Endothelial cell of umbilical vein (primary cell): ENCODE data around the gene TMEM9B.
"Not testable (repeated sequence)": the region's sequence is repeated elsewhere in the genome, so short reads cannot be mapped to it uniquely, and the experiment has no call there.

Source experiments
- EZH2 ChIP-seq: IDR thresholded peaks from 2 replicates; pipeline ENCODE4 v1.6.1; 2012; ENCODE audit warnings: borderline replicate concordance, low read depth, mild to moderate bottlenecking, moderate library complexity, low read length, inconsistent platforms; ENCODE audit not compliant: severe bottlenecking
- FOS ChIP-seq: IDR thresholded peaks from 2 replicates; pipeline ENCODE4 v1.6.1; 2011; ENCODE audit warnings: mild to moderate bottlenecking, low read length, moderate library complexity, borderline replicate concordance; ENCODE audit not compliant: insufficient read depth
- JUN ChIP-seq: IDR thresholded peaks from 2 replicates; pipeline ENCODE4 v1.6.1; 2011; ENCODE audit warnings: borderline replicate concordance, low read depth; ENCODE audit not compliant: insufficient read length, insufficient read depth
- MYC ChIP-seq: IDR thresholded peaks from one replicate; pipeline ENCODE4 v1.6.1; 2011; ENCODE audit warnings: mild to moderate bottlenecking, low read depth, low read length
- POLR2A ChIP-seq: IDR thresholded peaks from 2 replicates; pipeline ENCODE4 v1.6.1; 2012; ENCODE audit warnings: low read depth, mild to moderate bottlenecking, control low read depth, low read length
- POLR2AphosphoS5 ChIP-seq: IDR thresholded peaks from 2 replicates; pipeline ENCODE4 v1.6.1; 2012; ENCODE audit warnings: low read depth, mild to moderate bottlenecking, control low read depth, low read length, moderate library complexity; ENCODE audit not compliant: insufficient read depth
- TF ChIP-seq, protein P1 (sequence below), 2 donors: IDR thresholded peaks; 1 replicate in 1 of 2; 2 replicates in 1 of 2; pipeline ENCODE4 v1.5.1; 2011; ENCODE audit warnings: low read length in 2 of 2, mild to moderate bottlenecking in 2 of 2, moderate library complexity in 2 of 2, control low read depth in 1 of 2, inconsistent platforms in 1 of 2, low read depth in 1 of 2; ENCODE audit not compliant: insufficient read depth in 1 of 2; ENCODE audit errors: extremely low read depth in 1 of 2
- TF ChIP-seq, protein P2 (sequence below): IDR thresholded peaks from 2 replicates; pipeline ENCODE4 v1.6.1; 2011; ENCODE audit not compliant: insufficient read depth, insufficient read length

DNA sequence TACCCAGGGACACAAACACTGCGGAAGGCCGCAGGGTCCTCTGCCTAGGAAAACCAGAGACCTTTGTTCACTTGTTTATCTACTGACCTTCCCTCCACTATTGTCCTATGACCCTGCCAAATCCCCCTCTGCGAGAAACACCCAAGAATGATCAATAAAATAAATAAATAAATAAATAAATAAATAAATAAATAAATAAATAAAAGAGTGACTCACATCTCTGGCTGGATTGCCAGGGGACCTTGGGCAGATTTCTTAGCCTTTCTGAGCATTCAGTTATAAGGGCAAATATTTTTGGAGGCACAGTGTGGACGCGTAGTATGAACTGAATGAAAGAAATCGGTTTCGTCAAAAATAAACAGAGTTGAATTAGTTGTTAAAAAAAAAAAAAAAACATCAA lies 15.1 kb upstream of the TMEM9B start:
- TF ChIP-seq, protein P1, sequence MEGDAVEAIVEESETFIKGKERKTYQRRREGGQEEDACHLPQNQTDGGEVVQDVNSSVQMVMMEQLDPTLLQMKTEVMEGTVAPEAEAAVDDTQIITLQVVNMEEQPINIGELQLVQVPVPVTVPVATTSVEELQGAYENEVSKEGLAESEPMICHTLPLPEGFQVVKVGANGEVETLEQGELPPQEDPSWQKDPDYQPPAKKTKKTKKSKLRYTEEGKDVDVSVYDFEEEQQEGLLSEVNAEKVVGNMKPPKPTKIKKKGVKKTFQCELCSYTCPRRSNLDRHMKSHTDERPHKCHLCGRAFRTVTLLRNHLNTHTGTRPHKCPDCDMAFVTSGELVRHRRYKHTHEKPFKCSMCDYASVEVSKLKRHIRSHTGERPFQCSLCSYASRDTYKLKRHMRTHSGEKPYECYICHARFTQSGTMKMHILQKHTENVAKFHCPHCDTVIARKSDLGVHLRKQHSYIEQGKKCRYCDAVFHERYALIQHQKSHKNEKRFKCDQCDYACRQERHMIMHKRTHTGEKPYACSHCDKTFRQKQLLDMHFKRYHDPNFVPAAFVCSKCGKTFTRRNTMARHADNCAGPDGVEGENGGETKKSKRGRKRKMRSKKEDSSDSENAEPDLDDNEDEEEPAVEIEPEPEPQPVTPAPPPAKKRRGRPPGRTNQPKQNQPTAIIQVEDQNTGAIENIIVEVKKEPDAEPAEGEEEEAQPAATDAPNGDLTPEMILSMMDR (IDR thresholded peaks at IDR 0.05; ENCODE audit: extremely low read depth in 1 of 2, insufficient read depth in 1 of 2, low read depth in 1 of 2, low read length in 2 of 2): not testable (repeated sequence)
- not testable (repeated sequence) for TF ChIP-seq MYC, FOS, POLR2AphosphoS5, EZH2, POLR2A, JUN
- TF ChIP-seq, protein P2, sequence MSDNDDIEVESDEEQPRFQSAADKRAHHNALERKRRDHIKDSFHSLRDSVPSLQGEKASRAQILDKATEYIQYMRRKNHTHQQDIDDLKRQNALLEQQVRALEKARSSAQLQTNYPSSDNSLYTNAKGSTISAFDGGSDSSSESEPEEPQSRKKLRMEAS: not testable (repeated sequence)
